Activated CD4-positive, alpha-beta T cell treated with anti-CD3 and anti-CD28 coated beads, Interleukin-2, amount 10 ng/mL, durations not matched to agents 24 days and 14 days (primary cell): Measurements from ENCODE around the gene HNRNPL. TPM values are rescaled to one million over a fixed set of nuclear protein-coding genes. Genes with fewer than 3 reads are reported as not detected.
"Not testable (repeated sequence)": the region's sequence is repeated elsewhere in the genome, so short reads cannot be mapped to it uniquely, and the experiment has no call there.

ENCODE experiments used
- DNase-seq: peaks from one replicate; pipeline ENCODE4 v3.0.0; 2022
- H3K27ac Mint-ChIP-seq: one replicate; pipeline ENCODE4 v1.8.0; 2022; ENCODE audit warnings: mild to moderate bottlenecking, mixed read lengths
- H3K27me3 Mint-ChIP-seq: one replicate; pipeline ENCODE4 v1.8.0; 2022; ENCODE audit warnings: mixed read lengths
- H3K36me3 Mint-ChIP-seq: one replicate; pipeline ENCODE4 v1.8.0; 2022; ENCODE audit warnings: low read depth, mild to moderate bottlenecking, mixed read lengths
- H3K4me1 Mint-ChIP-seq: one replicate; pipeline ENCODE4 v1.8.0; 2021; ENCODE audit warnings: mixed read lengths
- H3K4me3 Mint-ChIP-seq: one replicate; pipeline ENCODE4 v1.8.0; 2022; ENCODE audit warnings: mild to moderate bottlenecking, moderate library complexity, mixed read lengths
- H3K9me3 Mint-ChIP-seq: one replicate; pipeline ENCODE4 v1.8.0; 2021; ENCODE audit warnings: mixed read lengths
- intact Hi-C: fragments of 100-400 bp; cut with micrococcal nuclease; formaldehyde crosslinking; loops from one replicate; pipeline ENCODE4 v1.15.1; 2023
- total RNA-seq: library from RNA; stranded (reverse); gene quantifications from 2 replicates; pipeline ENCODE4 v1.2.3, GENCODE V29; 2022

Gene HNRNPL
- total RNA-seq, 1 donor from 2014 or later, result 686 TPM

DNA sequence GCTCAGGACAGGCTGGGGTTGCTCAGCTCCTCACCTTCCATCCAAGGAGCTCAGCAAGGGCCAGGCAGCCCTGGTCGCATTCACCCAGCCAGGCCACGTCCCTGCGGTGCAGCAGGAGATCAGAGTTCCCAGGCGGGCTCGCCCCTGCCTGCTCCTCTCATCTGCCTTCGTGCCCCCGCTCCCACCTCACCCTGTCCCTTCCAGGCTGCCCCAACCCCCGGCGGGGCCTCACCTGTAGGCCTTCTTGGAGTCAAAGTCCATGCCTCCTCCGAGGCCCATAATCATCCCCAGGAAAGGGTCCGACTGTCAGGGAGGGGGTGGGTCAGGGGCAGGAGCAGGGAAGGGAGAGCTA is 29.6 kb upstream of the HNRNPL start:
- intact Hi-C loops, result loop anchor here (5.0 kb wide), 1 partner anchor 47 kb away; the partner anchor contains the start of gene ECH1
- Mint-ChIP-seq H3K4me3 (no peak overlapping the region), H3K27me3 (no peaks in the 10 kb centered on the region), H3K4me1 (peaks cover 24% of the 10 kb centered on the region), H3K36me3 (peaks cover 17% of the 10 kb centered on the region), H3K27ac (no peak overlapping the region), H3K9me3 (no peaks in the 10 kb centered on the region)
- DNase-seq, result no peak

DNA sequence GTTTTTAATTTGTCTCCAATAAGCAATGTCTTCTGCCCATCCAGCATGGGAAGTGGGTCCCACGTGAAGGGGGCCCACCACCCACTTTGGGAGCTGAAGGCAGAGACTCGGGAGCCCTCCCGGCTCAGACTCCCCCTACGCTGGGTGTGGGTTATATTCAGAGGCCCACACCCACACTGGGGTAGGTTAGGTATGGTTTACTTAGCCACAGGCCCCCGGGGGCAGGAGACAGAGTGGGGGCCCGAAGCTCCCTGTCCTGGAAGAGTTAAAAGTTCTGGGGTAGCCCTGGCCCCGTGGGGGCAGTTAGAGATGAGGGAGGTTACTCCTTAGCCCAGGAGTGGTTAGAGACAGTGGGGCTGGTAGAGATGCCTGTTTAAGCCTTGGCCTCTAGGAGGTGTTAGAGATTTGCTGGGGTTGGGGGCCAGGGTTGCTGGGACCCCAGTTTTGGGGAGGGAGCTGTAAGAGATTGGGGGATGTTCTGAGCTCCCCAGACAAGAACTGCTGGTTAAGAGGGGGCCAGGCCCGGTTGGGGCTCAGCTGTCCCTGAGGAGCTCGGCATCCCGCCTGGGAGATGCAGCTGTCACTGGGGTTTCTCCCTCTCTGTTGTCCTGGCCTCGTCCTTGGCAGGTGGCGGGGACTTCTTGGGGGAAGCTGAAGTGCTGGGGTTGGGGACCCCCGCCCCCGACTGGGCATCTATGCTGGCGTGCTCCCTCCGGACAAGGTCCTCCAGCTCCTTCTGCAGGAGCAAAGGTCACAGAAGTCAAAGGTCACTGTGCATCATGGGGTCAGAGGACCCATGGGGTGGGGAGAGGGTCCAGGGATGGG is 29.0 kb upstream of the HNRNPL start:
- Mint-ChIP-seq H3K36me3 (peaks cover 18% of the 10 kb centered on the region), H3K27ac (peak overlapping the region; percentile 96), H3K9me3 (no peaks in the 10 kb centered on the region), H3K4me1 (peaks cover 24% of the 10 kb centered on the region), H3K4me3 (peak overlapping the region; percentile 97), H3K27me3 (no peaks in the 10 kb centered on the region)
- no peak for DNase-seq
- intact Hi-C loops, result loop anchor here (1.0 to 5.0 kb wide), 3 partner anchors 9 to 46 kb away; partner anchors contain the start of genes ECH1, NFKBIB and SIRT2

DNA sequence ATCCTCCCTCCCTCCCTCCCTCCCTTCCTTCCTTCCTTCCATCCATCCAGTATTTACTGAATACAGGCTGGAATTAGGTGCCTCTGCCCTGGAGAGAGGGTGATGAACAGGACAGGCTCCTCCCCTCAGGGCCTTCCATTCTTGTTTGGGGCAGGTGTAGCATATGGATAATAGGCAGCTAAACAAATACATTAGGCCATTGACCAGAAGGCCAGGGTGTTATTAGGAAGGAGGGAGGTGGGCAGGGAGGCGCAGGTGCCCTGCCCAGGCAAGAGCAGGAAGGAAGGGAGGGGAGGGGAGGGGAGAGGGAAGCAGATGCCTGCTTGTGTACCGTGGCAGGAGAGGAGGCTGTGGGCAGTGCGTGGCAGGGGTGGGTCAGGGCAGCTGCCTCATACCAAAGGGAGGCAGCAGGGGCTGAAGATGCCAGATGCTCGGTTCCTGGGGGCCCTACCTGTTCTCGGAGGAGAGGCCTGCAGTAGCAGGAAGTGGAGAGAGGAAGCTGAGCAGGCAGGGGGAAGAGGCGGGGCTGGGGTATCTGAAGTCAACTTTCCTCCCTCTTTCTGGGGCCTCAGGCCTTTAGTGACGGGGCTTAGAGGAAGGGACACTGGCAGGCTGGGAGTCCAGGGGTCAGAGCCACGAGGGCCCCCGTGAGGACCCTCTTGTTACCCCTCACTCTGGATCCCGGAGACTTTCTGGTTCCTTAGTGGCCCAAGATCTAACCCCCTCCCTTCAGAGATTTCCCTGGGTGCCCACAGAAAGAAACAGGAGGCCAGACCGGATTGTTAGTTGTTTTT is 28.2 kb upstream of the HNRNPL start, which contains the start of gene RINL:
RINL (minus strand) TSS at position 495 of the 794 bp plus-strand sequence. CDS start 1,533 bp downstream, outside the sequence.
- H3K4me1 Mint-ChIP-seq, result peaks cover 28% of the 10 kb centered on the region
- peaks cover 17% of the 10 kb centered on the region for H3K36me3 Mint-ChIP-seq
- H3K9me3 Mint-ChIP-seq, result no peaks in the 10 kb centered on the region
- peak within 1 kb of the TSS; percentile 96 for H3K27ac Mint-ChIP-seq
- H3K27me3 Mint-ChIP-seq, result no peaks in the 10 kb centered on the region
- DNase-seq, result peak; percentile 90
- intact Hi-C loops, result loop anchor here (1.0 to 5.0 kb wide), 3 partner anchors 9 to 46 kb away; partner anchors contain the start of genes ECH1, NFKBIB and SIRT2
- peak within 1 kb of the TSS; percentile 97 for H3K4me3 Mint-ChIP-seq

DNA sequence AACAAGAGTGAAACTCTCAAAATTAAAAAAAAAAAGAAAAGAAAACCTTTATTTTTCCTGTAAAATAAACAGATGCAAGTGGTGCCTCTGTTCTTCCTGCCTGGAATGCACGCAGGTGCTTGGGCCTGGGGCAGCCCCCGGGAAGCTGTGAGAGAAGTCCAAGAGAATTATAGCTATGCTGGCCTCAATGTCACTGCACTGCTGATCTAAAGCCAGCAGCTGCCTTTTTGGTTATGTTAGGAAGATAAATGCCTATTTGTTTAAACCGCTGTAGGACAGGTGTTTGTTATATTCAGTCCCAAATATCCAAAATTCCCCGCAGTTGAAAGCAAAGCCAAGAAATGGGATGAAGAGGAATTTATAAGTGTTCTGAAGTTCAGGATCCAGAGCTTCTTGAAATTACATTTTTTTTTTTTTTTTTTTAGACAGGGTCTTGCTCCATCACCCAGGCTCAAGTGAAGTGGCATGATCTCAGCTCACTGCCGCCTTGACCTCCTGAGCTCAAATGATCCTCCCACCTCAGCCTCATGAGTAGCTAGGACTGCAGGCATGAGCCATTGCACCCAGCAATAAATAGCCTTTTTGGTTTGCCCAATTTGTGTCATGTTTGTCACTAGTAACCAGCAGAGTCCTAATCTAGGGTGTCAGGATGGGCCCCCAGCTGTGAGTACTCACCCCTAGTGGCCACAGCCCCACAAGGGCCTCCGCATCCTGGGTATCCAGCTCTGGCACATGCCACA is 26.0 kb upstream of the HNRNPL start:
- Mint-ChIP-seq H3K4me3 (no peak overlapping the region), H3K27ac (no peak overlapping the region), H3K36me3 (peaks cover 22% of the 10 kb centered on the region), H3K4me1 (peaks cover 28% of the 10 kb centered on the region), H3K27me3 (no peaks in the 10 kb centered on the region), H3K9me3 (no peaks in the 10 kb centered on the region)
- DNase-seq, result no peak
- intact Hi-C loops, result loop anchor here (5.0 kb wide), 1 partner anchor 44 kb away; the partner anchor contains the start of gene ECH1

DNA sequence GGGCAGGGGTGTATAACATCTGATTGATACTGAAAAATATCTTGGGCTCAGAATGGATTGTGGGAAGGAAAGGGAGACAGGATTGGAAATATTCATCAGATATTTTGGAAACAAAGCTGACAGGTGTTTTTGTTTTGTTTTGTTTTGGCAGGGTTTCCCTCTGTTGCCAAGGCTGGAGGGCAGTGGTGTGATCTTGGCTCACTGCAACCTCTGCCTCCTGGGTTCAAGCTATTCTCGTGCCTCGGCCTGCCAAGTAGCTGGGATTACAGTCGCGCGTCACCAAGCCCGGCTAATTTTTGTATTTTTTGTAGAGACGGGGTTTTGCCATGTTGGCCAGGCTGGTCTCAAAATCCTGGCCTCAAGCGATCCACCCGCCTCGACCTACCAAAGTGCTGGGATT is 23.6 kb upstream of the HNRNPL start:
- H3K4me3 Mint-ChIP-seq, H3K9me3 Mint-ChIP-seq, H3K27ac Mint-ChIP-seq, H3K27me3 Mint-ChIP-seq, DNase-seq, intact Hi-C loops: not testable (repeated sequence)
- H3K4me1 Mint-ChIP-seq, result peaks cover 39% of the 10 kb centered on the region
- H3K36me3 Mint-ChIP-seq, result peaks cover 31% of the 10 kb centered on the region

DNA sequence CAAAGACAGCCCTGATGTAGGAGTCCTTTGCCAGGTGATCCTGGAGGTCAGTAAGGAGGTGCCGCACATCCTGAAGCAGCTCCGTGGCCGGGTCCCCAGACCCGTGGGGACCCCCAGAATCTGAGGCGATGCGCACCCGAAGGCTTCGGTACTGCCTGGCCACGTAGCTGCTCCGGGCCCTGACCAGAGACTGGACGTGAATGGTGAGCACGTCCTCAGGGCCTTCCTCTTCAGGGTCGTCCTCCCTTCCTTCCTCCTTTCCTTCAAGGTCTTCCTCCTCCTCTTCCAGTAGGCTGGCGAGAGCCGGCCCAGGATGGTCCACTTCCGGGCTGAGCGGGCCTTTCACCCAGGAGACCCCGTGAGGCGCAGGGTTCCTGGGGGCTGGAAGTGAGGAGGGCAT is 20.8 kb upstream of the HNRNPL start:
- H3K9me3 Mint-ChIP-seq, result no peaks in the 10 kb centered on the region
- intact Hi-C loops, result no loop called here
- H3K27me3 Mint-ChIP-seq, result no peaks in the 10 kb centered on the region
- H3K4me1 Mint-ChIP-seq, result peaks cover 23% of the 10 kb centered on the region
- peak overlapping the region; percentile 95 for H3K4me3 Mint-ChIP-seq
- peak overlapping the region; percentile 78 for H3K27ac Mint-ChIP-seq
- peaks cover 35% of the 10 kb centered on the region for H3K36me3 Mint-ChIP-seq
- DNase-seq, result no peak

DNA sequence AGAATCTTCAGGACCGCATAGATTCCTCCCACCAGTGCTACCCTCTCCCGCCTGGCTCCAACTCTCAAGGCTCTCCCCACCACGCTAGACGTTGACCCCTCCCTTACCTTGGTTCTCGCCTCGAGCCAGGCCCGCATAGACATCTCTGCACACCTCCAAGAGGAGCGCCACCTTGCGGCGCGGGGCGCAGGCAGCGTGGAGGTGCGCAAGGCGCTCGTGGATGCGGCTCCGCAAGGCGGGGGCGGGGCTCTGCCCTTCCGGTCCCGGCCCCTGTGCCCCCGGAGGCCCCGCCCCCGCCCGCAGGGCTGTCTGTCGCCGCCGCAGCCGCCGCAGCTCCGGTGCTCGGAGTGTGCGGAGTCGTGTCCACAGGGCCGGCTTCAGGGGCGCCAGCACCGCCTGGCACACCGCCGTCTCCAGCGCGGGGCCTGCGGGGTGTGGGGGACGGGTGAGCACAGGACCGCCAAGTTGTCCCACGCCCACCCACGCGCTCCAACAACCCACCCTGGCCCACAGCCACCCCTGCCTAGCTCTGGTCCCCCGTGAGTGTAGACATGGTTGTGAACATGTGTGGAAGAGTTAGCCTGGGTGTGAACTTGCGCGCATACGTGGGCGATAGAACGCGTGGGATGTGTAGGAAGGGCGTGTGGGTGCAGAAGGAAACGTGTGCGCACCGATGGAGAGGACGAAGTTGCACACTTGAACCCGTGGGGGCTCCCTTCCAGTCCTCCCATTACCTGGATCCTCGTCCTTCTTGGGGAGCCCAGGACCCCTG is 20.2 kb upstream of the HNRNPL start:
- peaks cover 28% of the 10 kb centered on the region for H3K4me1 Mint-ChIP-seq
- H3K4me3 Mint-ChIP-seq, result peak overlapping the region; percentile 95
- peak; percentile 98 for DNase-seq
- H3K27me3 Mint-ChIP-seq, result no peaks in the 10 kb centered on the region
- peak overlapping the region; percentile 89 for H3K27ac Mint-ChIP-seq
- intact Hi-C loops, result loop anchor here (1.0 kb wide), 3 partner anchors 8 to 355 kb away; partner anchors contain the start of gene RINL
- H3K36me3 Mint-ChIP-seq, result peaks cover 39% of the 10 kb centered on the region
- no peaks in the 10 kb centered on the region for H3K9me3 Mint-ChIP-seq

DNA sequence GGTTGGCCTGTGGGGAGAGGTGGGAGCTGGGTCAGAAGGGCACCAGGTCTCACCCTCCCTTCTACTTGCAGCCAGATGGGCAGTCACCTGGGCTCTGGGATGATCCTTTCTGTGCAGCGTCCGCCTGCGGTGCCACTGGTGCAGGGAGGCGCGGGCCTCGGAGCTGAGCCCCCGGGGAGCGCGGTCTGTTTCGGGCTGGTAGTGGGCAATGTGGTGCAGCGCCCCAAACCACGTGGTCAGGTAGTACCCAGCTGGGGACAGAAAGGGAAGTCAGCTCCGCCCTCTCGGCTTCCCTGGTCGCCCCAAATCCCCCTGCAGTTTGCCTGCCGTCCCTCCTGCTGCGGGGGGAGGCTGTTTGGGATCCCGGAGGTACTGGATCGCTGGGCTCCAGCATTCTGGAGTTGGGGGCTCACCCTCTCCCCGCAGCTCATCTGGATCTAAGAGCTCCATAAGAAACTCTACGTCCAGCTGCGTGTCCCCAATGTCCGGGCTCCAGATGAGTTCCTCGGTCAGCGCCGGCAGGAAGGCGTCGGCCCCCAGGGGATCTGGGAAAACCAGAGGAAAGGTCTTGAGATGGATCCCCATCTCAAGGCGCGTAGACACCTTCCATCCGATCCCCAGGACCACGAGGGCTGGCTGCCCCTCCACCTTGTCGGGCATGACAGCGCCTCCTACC is 19.5 kb upstream of the HNRNPL start:
- peaks cover 35% of the 10 kb centered on the region for H3K4me1 Mint-ChIP-seq
- no peaks in the 10 kb centered on the region for H3K27me3 Mint-ChIP-seq
- DNase-seq, result peak; percentile 76
- peak overlapping the region; percentile 89 for H3K27ac Mint-ChIP-seq
- H3K9me3 Mint-ChIP-seq, result no peaks in the 10 kb centered on the region
- intact Hi-C loops, result loop anchor here (1.0 kb wide), 3 partner anchors 9 to 354 kb away; partner anchors contain the start of gene RINL
- H3K4me3 Mint-ChIP-seq, result peak overlapping the region; percentile 95
- H3K36me3 Mint-ChIP-seq, result peaks cover 43% of the 10 kb centered on the region

DNA sequence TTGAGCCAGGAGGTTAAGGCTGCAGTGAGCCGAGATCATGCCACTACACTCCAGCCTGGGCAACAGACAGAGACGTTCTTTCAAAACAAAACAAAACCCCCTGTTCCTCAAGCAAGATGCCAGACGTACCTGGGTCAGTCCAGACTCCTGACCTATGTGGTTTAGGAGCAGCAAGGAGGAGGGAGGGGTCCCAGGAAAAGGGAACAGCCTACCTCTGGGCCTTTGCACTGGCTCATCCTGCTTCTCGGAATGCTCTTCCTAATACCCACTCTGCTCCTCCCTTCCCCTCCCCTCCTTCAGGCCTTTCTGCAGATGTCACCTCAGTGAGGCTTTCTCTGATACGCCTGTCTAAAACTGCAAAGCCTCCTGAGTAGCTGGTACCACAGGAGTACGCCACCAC is 18.8 kb upstream of the HNRNPL start:
- H3K27me3 Mint-ChIP-seq, result no peaks in the 10 kb centered on the region
- peaks cover 36% of the 10 kb centered on the region for H3K4me1 Mint-ChIP-seq
- peak overlapping the region; percentile 89 for H3K27ac Mint-ChIP-seq
- H3K4me3 Mint-ChIP-seq, result peak overlapping the region; percentile 95
- intact Hi-C loops, result no loop called here
- no peaks in the 10 kb centered on the region for H3K9me3 Mint-ChIP-seq
- DNase-seq, result no peak
- peaks cover 42% of the 10 kb centered on the region for H3K36me3 Mint-ChIP-seq

DNA sequence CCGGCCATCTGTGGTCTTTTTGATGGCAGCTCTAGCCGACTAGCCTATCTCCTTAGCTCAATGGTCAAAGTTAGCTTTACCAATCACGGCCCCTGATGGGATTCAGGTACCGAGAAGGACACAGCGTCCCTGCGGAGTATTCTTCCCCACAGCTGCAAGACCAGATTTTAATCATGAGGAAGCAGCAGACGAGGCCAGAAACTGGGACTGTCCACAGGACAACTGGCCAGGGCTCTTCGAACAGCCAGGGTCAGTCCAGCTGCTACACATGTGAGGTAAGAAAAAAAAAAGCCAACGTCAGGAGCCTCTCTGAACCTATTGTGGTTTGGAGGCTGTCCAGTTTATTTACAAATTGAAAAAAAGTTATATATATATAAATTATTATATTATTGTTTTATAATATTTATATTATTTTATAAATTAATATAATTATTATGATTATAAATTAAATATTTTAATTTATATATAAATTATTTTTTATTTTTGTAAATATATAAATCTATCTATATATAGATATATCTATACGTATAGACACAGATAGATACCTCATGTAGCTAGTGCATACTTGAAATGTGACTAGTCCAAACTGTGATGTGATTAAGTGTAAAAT is 17.5 kb upstream of the HNRNPL start:
- Mint-ChIP-seq H3K4me3 (no peak overlapping the region), H3K4me1 (peaks cover 35% of the 10 kb centered on the region), H3K9me3 (no peaks in the 10 kb centered on the region), H3K27ac (no peak overlapping the region), H3K27me3 (no peaks in the 10 kb centered on the region), H3K36me3 (peaks cover 38% of the 10 kb centered on the region)
- DNase-seq, result no peak
- intact Hi-C loops, result no loop called here

DNA sequence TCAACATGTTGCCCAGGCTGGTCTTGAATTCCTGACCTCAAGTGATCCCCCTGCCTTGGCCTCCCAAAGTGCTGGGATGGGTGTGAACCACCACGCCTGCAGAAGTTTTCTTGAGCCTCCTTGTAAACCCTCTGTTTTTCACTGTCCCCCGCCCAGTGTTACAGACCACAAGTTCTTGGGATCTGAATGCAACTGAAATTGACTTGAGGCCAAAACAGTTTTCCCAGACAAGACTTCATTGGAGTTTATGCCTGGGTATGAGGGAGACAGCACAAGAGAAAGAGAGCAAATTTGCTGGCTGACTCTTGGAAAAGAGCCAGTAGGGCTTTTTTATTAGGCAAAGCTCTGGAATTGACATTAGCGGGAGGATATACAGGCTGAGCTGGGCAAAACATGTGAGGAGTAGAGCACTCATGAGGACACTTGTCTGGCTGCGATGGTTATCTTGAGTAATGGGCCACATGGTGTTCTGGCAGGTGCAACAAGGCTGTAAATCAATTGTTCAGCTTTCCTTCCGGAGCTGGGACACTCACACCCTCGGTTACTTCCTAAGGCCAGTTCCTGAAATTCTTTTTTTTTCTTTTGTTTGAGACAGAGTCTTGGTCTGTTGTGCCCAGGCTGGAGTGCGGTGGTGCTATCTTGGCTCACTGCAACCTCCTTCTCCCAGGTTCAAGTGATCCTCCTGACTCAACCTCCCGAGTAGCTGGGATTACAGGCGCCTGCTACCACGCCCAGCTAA is 12.7 kb upstream of the HNRNPL start:
- Mint-ChIP-seq H3K36me3 (peaks cover 17% of the 10 kb centered on the region), H3K27ac (no peak overlapping the region), H3K27me3 (no peaks in the 10 kb centered on the region), H3K4me3 (no peak overlapping the region), H3K9me3 (no peaks in the 10 kb centered on the region), H3K4me1 (peaks cover 24% of the 10 kb centered on the region)
- intact Hi-C loops, result no loop called here
- DNase-seq, result no peak

DNA sequence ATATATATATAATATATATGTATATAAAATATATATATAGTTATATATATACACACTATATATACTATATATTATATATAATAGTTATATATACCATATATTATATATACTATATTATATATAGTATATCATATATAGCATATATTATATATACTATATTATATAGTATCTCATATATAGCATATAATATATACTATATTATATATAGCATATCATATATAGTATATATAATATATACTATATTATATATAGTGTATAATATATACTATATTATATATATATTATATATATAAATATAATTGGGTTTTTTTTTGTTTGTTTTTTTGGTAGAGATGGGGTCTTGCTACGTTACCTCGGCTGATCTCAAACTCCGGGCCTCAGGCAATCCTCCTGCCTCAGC is 11.6 kb upstream of the HNRNPL start:
- H3K27me3 Mint-ChIP-seq, result no peaks in the 10 kb centered on the region
- intact Hi-C loops, result no loop called here
- peaks cover 13% of the 10 kb centered on the region for H3K36me3 Mint-ChIP-seq
- no peaks in the 10 kb centered on the region for H3K9me3 Mint-ChIP-seq
- no peak for DNase-seq
- no peak overlapping the region for H3K27ac Mint-ChIP-seq
- peaks cover 34% of the 10 kb centered on the region for H3K4me1 Mint-ChIP-seq
- H3K4me3 Mint-ChIP-seq, result no peak overlapping the region
